HG03457 (cell line): Measurements from ENCODE around the gene SLC35D1.

ENCODE experiments used
- ATAC-seq: cut with Tn5 transposase; IDR thresholded peaks from one replicate; pipeline ENCODE4 v1.9.1; 2021; ENCODE audit warnings: moderate number of reproducible peaks; ENCODE audit not compliant: unreplicated experiment

SLC35D1 gene

GRCh38 chr1:67044631-67045270 is 9.2 kb downstream of the SLC35D1 start:
- no peak for ATAC-seq

- no peak for ATAC-seq
Observed at GRCh38 chr1:67043366-67043765, 10.6 kb downstream of the SLC35D1 start.

GRCh38 chr1:67041841-67042503 is 12.0 kb downstream of the SLC35D1 start:
- no peak for ATAC-seq

- no peak for ATAC-seq
Observed at GRCh38 chr1:67040405-67040804, 13.5 kb downstream of the SLC35D1 start.

GRCh38 chr1:67031859-67032247 is 22.1 kb downstream of the SLC35D1 start:
- ATAC-seq: no peak

- ATAC-seq: no peak
Observed at GRCh38 chr1:67031121-67031858, 22.7 kb downstream of the SLC35D1 start.

GRCh38 chr1:67029472-67029871 is 24.5 kb downstream of the SLC35D1 start:
- ATAC-seq: no peak

- ATAC-seq: no peak
Observed at GRCh38 chr1:67020765-67021164, 33.2 kb downstream of the SLC35D1 start.

GRCh38 chr1:67020304-67020703 is 33.6 kb downstream of the SLC35D1 start:
- ATAC-seq: no peak

- ATAC-seq: no peak
Observed at GRCh38 chr1:67019600-67020136, 34.3 kb downstream of the SLC35D1 start.

- ATAC-seq: no peak
Observed at GRCh38 chr1:67019121-67019520, 34.8 kb downstream of the SLC35D1 start.

- ATAC-seq: no peak
Observed at GRCh38 chr1:67018574-67018973, 35.4 kb downstream of the SLC35D1 start.

- no peak for ATAC-seq
Observed at GRCh38 chr1:67013573-67013972, 40.4 kb downstream of the SLC35D1 start.

GRCh38 chr1:67009792-67010191 is 44.2 kb downstream of the SLC35D1 start:
- no peak for ATAC-seq

GRCh38 chr1:67005068-67005467 is 48.9 kb downstream of the SLC35D1 start:
- no peak for ATAC-seq

- no peak for ATAC-seq
Observed at GRCh38 chr1:67004176-67004575, 49.8 kb downstream of the SLC35D1 start.

- ATAC-seq: no peak
Observed at GRCh38 chr1:67001682-67002425, 52.1 kb downstream of the SLC35D1 start.

GRCh38 chr1:66999640-67000400 is 54.1 kb downstream of the SLC35D1 start:
- no peak for ATAC-seq

- ATAC-seq: no peak
Observed at GRCh38 chr1:66998972-66999371, 55.0 kb downstream of the SLC35D1 start.

- no peak for ATAC-seq
Observed at GRCh38 chr1:66996018-66996682, 57.8 kb downstream of the SLC35D1 start.
